NOMO-1 treated with DMSO at 0.1 percent for 48 hours (cell line): ENCODE data around the gene ZNF219.

Source experiments
- DNase-seq: peaks from one replicate; lab custom pipeline; 2025; ENCODE audit not compliant: unreplicated experiment; lab: John Stamatoyannopoulos, UW

Gene ZNF219

DNA sequence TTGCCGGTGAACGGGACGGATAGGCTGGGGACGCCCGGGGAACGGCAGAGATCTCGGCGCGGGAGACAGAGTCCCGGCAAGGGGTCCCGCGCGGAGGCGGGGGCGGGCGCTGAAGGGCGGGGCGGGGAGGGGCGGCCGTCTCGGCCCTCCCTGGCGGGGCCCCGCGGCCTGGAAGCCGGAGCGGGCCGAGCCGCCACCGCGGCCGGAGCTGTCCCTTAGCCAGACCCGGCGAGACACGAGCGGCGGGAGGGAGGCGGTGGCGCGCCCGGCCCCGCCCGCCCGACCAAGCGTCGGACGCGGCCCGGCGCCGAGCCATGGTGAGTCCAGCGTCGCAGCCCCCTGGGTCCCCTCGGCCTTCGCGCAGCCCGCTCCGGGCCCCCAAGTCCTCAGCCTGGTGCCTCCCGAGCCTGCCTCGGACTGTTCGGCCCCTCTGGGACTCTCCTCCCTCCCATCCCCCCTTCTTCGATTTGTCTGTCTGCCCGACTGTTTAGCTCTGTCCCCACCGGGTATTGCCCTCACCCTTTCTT lies 28.3 kb downstream of the ZNF219 start, which contains the start of gene ARHGEF40:
Gene ARHGEF40 (plus strand): TSS at position 222 of the 527 bp plus-strand sequence. CDS start 93 bp downstream, at position 315.
- DNase-seq, result peak; percentile 38

DNA sequence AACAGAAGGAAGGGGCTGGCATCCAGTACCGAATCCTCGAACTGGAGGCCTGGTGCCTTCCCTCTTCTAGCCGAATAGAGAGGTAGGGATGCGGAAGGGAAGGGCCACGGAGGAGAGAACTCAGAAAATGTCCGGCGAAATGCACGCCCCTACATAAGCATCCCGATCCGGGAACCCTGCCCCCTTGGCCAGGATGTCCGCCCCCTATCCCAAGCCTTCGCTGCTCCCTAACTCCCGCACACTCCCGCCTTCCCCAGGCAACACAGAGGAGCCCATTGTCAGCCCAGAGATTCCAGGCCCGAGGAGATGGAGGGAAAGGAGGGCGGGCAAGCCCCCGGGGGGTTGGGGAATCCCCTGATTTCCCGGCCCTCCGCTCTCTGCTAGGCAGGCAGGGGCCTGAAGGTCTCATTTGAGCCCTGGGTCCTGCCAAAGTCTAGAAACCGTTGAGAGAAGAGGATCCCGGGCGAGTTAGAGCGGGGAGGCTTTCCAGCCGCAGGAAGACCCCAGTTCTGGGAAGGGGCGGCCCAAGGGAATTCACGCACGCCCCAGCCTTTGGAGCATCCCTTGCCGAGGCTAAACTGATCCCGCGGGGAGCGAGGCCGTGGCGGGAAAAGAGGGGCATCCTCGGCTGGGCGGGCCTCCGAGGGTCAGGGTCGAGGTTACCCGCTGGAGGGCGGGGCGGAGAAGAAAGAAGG lies 28.9 kb downstream of the ZNF219 start:
- no peak for DNase-seq

DNA sequence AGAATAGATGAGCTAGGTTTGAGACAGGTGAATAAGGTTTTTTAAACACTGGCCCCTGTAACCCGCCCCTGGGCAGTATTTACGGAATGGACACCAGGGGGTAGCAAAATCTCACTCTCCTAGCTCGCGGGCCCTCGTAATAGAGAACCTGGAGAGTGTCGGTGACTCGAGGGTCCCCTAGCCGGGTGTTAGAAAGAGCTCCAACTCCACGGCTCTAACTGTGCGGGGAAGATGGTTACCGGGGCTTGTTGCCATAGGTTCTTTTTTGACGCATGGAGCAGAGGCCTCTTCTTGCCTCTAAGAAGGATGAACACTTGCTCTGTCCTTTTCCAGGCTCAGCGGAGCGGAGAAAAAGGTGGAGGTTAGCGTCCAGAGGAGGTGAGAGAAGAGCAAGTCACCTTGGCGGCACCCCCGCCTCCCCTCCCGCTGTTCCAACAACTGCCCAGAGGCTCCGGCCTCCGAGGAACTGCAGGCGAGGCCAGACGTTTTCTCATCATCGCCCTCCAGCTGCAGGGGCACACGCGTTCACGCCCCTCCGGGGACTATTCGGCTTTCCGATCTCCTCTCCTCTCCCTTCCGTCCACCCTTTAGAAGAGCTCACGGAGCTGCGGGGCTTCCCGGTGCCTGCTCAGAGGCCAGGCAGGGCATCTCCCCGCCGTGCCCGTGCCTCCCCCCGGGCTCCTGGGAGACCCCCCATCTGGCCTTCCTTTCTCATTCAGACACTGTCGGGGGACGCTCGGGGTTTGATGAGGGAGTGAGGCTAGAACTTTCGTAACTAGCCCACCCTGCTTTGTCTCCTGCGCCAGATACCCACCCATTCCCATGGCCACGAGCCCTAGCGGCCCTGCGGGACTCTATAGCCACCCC lies 29.7 kb downstream of the ZNF219 start:
- DNase-seq, result peak; percentile 74

DNA sequence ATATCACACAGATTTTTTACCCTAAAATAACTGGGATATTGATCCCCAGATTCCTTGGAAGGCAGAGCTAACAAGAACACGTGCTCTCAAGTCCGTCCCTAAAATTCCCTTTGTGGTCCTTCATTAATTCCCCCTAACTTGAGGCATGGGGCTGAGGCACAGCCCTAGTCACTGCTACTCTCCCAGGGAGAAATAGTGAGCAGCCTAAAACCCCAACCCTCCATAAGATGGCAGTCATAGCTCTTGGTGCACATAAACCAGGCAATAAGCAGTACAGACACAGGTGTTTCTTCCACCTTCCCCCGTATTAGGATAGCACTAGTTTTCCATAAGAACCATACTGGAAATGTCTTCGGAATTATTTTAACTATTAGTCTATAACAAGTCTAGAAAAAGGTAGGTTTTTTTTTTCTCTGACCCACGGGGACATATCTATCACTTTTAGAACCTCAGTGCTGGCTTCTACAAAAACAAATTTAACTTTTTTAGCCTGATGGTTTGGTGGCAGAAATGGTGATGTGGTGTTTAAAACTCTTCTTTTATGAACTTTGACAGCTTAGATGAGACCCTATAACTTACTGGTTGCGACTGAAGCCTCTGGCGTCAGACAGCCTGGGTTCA lies 31.5 kb downstream of the ZNF219 start:
- DNase-seq, result no peak

DNA sequence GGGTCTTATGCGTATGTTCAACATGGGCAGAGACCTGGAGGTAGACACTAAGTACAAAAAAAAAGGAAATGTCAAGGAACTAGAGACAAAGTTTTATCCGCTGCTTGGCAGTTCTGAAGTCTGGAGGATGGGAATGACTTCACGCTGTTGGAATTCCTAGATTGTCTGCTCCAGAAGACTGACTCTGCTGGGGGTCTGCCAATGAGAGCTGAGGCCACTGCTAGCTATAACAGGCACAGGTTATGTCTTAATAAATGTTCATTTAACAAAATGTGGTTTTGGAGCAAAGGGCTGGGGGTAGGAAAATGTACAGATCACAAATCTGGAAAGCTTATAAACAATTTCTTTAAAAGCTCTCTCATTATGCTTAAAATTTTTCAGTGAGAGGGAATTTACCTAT lies 35.0 kb downstream of the ZNF219 start:
- DNase-seq, result no peak

DNA sequence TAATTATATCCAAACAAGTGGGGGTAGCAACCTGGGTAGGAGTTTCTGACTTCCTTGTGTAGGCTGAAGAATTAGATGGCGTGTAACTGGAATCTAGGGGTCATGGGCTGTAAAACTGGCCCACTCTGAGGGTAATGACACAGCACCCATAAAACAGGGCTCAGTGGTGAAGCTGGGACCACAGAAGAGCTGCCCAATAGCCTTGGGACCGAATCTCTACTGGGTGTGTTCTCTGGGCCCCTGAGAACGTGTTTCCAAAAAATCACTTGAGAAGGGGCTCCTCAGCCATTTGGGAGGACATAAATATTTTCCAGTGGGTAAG lies 37.1 kb downstream of the ZNF219 start:
- no peak for DNase-seq

DNA sequence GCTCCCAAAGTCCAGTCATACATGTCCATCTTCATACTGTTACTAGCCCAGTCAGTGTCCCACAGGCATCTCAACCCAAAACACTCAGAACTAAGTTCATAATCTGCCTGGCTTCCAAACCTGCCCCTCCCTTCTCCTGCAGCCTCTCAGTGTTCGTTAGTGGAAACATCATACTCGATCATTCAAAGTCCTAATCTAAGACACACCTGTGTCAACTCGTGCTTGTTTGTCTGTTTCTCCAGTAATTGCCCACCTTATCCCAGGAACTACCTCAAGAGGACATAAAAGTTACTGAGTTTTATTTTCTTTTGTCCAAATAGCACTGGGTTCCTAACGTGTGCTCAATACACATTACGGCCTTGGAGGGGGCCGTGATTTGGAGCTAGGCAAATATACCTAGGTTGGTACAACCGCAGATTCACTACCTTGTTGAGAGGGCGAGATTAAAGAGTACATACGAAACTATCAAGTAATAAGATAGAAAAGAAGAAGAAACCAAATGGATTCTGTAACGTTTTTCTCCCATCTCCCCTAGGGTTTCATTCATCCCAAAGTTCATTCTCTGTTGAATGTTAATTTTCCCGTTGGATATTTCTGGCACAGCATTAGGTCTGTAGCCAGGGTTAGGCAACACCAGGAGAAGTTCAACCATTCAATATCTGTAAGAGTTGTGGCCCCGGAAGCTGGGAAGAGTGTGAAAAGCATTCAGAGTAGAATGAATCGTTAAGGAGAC lies 37.7 kb downstream of the ZNF219 start:
- no peak for DNase-seq

DNA sequence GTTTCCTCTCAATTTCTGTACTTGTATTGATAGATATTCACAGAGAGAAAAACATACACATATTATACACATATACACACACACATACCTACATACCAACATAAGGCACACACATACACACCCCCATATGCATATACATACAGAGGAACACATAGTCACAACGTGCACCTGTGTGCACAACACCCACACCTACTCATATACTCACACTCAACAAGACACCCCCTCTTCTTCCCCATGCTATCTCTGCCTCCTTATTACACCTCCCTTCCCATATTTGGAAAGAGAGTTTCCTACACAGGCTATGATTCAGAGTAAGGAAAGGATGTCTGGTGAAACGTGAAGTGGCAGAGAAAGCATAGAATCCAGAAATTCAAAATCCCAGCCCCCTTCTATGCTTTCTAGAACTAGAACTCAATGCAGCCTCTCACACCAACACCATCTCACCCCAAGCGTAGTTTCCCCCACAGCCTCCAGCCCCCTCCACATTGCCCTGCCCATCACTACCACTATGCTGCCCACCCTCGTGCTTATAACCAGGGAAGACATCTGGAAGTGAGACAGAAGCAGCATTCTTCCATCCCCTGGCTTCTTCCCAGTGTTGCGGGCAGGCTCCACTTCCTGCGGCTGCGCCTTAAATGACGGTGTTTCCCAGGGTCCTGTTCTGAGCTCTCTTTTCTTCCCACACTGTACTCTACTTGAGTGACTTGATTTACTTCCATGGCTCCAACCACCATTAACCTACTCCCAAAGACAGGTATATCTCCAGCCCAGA lies 38.4 kb downstream of the ZNF219 start:
- no peak for DNase-seq

DNA sequence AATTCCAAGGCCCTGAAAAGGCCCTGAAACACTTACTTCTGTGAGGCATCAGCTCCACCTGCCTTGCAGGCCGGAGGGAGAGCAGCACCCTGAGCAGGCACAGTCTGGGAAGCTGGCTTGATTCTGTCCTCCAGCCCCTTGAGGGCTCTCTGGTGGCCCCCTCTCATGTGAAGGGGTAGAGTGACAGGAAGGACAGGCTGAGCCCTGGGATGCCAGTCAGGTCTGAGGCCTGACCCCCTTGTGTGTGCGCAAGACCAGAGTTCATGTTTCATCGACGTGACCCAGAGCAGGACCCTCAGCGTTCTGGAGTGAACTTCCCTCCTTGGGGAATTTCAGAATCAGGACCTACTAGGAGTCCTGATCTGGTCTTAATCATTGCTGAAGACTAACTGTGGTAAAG lies 39.6 kb downstream of the ZNF219 start:
- DNase-seq, result no peak

DNA sequence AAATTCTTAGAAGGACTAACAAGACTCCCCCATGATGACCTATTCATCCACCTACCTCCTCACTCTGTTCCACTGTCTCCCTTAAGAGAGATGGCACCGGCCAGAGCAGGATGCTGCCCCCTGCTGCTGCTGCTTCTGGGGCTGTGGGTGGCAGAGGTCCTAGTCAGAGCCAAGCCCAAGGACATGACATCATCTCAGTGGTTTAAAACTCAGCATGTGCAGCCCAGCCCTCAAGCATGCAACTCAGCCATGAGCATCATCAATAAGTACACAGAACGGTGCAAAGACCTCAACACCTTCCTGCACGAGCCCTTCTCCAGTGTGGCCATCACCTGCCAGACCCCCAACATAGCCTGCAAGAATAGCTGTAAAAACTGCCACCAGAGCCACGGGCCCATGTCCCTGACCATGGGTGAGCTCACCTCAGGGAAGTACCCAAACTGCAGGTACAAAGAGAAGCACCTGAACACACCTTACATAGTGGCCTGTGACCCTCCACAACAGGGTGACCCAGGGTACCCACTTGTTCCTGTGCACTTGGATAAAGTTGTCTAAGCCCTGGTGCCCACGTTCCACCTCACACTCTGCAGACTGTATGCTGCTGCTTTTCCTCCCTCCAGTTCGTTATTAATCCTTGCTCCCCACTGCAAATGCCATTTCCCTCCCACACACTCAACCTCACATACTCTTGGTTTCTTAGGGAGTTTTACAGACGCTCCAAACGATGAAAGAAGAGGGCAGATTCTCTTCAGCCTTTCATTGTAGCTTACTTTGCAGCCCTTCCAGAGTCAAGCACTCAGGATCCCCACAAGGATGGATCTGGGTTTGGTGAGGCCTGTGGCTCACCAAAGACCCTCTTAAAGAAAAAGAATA lies 40.4 kb downstream of the ZNF219 start, which contains the start of gene RNASE8:
Gene RNASE8 (plus strand): TSS at position 20 of the 873 bp plus-strand sequence. CDS start 71 bp downstream, at position 91.
- no peak for DNase-seq

DNA sequence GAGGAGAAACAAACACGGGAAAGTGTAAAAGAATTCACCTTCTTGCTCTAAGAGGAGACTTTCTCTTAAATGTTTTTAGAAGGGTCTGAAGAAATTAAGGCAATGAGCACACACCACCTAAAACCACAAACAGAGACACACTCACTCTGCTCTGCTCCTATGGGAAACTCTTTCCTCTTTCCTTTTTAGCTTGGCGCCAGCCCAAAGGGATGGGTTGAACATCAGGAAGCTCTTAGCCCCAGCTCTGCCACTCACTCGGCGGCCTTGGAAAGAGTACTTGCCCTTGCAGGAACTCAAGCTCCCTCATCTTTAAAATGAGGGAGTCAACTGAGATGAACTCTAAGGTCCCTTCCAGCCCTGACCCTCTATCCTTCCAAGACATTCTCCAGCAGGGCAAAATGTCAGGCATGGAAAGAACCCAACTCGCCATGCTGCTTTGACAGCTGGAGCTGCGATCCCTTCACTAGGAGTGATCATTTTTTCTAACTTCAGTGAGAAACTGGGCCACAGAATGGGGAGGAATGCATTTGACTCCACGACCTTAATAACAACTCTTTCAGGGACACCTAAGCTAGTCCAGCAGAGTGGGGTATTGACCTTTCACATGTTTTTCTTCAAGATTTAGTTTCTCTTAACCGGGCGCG lies 41.8 kb downstream of the ZNF219 start:
- DNase-seq, result no peak

DNA sequence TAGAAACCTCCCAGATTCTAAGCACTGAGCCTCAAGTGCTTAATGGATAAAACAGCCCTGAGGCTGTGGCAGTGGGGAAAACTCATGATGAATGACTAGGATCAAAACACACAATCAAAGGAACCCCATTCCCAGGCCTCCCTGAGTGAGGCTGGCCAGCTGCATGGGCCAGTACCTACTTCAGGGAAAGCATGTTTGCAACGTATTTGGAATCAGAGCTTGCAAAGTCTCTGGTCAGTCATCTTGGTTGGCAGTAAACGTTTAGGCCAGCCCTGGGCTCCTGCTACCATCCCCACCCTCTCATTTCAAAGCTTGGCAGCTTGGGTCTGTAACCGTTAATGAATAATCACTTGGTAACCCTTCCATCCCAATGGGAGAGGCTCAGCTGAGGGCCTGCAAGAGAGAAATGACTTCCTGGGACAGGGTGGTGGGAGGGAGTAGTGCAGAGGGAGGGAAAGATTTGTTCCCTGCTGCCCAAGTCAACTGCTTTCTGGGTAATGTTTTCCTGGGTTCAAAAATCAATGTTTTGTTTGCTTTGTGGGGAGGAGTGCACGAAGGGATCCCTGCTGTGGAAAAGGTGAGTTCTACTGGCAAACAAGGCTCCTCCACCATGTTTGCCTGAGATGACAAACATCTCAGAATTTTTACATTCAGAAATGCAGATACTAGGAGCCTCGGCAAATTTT lies 42.9 kb downstream of the ZNF219 start:
- DNase-seq, result no peak

DNA sequence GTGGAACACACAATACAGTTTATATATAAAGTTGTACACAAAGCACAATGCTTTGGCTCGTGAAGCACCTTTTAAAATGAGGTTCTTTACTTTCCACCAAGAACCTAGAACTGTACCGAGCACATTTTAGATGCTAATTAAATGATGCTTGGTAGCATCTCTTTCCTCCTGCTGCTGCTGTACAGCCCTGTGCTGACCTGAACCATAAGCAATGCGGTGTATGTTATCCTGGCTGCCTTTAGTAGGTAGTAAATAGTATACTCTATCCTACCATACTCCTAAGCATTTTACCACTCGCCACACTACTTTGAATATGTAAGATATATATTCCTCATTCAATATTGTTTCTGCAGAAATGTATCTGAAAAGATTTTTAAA lies 43.7 kb downstream of the ZNF219 start:
- no peak for DNase-seq

DNA sequence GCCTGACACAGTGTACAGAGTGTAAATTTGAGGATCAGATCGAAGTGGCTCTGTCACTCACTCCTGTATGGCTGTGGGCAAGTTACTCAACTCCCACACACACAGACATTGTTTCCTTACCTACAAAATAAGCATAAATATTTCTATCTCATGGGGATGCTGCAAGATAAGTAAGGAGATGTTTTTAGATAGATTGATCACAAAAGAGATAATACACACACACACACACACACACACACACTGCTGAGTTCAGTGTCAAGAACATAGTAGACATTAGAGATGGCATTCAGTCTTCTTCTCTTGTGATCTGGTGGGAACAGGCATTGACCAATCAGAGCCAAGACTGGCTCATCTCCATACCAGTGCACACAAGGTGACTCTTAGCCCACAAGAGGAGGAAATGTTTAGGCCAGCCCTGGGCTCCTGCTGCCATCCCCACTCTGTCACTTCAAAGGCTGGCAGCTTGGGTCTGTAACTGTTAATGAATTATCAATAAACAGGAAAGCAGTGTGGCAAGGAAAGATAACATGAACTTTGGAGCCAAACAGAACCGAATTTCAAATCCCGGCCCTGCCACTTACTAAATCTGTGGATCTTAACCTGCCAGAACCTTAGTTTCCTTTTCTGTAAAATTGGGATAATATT lies 44.2 kb downstream of the ZNF219 start:
- DNase-seq, result no peak

DNA sequence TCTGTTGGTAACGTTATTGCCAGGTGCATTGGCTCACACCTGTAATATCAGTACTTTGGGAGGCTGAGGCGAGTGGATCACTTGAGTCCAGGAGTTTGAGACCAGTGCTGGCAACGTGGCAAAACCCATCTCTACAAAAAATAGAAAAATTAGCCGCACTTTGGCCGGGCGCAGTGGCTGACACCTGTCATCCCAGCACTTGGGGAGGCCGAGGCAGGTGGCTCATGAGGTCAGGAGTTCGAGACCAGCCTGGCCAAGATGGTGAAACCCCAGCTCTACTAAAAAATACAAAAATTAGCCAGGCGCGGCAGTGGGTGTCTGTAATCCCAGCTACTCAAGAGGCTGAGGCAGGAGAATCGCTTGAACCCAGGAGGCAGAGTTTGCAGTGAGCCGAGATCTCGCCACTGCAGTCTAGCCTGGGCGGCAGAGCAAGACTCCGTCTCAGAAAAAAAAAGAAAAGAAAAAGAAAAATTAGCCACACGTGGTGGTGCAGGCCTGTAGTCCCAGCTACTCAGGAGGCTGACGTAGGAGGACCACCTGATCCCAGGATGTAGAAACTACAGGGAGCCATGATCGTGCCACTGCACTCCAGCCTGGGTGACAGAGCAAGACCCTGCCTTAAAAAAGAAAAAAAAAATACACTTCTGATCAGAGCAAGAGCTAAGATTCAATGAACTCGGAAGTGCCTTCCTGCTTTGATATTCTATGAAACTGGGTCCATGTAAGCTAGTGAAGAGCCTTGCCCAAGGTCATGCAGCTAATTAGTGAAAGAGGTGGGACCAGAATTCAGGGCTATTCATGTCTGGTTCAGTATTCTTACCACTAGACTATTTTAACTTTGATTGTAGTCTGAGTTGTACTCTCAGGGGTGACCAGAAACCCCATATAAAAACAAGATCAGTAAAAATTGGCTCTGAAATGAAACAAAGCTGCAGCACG lies 45.0 kb downstream of the ZNF219 start:
- no peak for DNase-seq

DNA sequence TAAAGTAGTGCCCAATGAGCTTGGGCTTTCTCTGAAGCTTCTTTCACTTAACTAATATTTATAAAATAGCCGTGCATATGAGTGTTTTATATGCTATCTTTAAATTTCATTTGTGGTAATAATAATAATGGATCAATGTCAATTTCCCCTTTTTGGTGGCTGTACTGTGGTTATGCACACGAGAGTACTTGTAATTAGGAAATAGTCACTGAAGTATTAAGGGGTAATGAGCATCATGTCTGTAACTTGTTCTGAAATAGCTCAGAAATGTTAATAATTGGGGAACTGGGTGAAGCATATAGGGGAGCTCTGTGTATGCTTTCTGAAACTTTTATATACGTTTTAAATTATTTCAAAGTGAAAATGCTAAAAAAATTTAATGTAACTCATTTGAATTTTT lies 47.9 kb downstream of the ZNF219 start:
- peak; percentile 10 for DNase-seq

DNA sequence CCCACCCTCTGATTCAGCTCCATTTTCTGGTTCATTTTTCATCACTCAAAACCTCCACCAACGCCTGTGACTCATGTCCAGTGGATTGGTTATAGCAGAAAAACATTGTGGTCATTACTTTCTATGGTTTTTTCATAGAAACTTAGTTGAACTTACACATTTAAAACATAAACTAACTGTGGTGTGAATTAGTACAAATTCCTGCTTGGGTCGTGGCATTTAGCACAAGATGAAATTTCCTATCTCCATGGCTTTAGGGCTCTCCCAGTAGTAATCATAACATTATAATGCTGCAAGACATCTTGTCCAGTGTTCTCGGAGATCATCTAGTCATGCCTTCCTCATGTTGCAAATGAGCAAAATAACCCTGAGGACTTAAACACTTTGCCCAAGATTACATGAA lies 49.2 kb downstream of the ZNF219 start:
- no peak for DNase-seq
